Astrocyte (in vitro differentiated cells and primary cell): ENCODE measurements around the gene EGFL6.

ENCODE experiments used
- EZH2 ChIP-seq: IDR thresholded peaks from 2 replicates; pipeline ENCODE4 v1.6.1; 2012; ENCODE audit warnings: mild to moderate bottlenecking, low read length, inconsistent platforms; ENCODE audit not compliant: insufficient read depth
- TF ChIP-seq, protein P1 (sequence below): IDR thresholded peaks from 2 replicates; pipeline ENCODE4 v1.5.1; 2011; ENCODE audit warnings: low read depth, mild to moderate bottlenecking, inconsistent platforms, low read length, moderate library complexity; ENCODE audit not compliant: insufficient read depth

DNA sequence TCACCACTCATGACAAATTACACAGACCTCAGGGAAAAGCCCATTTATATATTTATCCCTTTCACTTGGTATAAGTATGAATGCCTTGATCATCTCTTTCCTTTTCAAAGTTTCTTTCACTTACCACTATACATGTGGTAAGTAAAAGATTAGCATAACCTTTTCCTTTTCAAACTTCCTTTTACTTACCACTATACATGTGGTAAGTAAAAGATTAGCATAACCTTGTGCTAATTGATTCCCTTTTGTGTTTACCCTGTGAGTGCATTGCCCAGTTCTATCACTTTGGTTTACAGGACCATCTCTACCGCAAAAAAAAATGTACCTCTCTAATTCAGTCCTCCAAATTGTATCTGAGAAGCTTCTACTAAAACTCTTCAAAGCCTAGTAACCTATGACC is 50.8 kb downstream of the EGFL6 start:
- TF ChIP-seq, protein P1, sequence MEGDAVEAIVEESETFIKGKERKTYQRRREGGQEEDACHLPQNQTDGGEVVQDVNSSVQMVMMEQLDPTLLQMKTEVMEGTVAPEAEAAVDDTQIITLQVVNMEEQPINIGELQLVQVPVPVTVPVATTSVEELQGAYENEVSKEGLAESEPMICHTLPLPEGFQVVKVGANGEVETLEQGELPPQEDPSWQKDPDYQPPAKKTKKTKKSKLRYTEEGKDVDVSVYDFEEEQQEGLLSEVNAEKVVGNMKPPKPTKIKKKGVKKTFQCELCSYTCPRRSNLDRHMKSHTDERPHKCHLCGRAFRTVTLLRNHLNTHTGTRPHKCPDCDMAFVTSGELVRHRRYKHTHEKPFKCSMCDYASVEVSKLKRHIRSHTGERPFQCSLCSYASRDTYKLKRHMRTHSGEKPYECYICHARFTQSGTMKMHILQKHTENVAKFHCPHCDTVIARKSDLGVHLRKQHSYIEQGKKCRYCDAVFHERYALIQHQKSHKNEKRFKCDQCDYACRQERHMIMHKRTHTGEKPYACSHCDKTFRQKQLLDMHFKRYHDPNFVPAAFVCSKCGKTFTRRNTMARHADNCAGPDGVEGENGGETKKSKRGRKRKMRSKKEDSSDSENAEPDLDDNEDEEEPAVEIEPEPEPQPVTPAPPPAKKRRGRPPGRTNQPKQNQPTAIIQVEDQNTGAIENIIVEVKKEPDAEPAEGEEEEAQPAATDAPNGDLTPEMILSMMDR, result no peak
- no peak for TF ChIP-seq EZH2
